Suprapubic skin (tissue), 4 donors: Measurements from ENCODE around the gene GPD2. TPM values are rescaled to one million over a fixed set of nuclear protein-coding genes. Genes with fewer than 3 reads are reported as not detected.

Experiments
- DNase-seq, 2 donors: peaks; one replicate each; pipeline ENCODE4 v3.0.0-alpha.2; 2019; ENCODE audit warnings: low spot score in 2 of 2
- H3K27ac ChIP-seq: fragments of 200-600 bp; sonication (generic); one replicate; pipeline ENCODE4 v1.5.1; 2019
- H3K27me3 ChIP-seq: fragments of 200-600 bp; sonication (generic); one replicate; pipeline ENCODE4 v1.5.1; 2019
- H3K36me3 ChIP-seq: fragments of 200-600 bp; sonication (generic); one replicate; pipeline ENCODE4 v1.5.1; 2019
- H3K4me1 ChIP-seq: fragments of 200-600 bp; sonication (generic); one replicate; pipeline ENCODE4 v1.5.1; 2019
- H3K4me3 ChIP-seq: fragments of 200-600 bp; sonication (generic); one replicate; pipeline ENCODE4 v1.5.1; 2019; ENCODE audit warnings: mild to moderate bottlenecking
- H3K9me3 ChIP-seq: fragments of 200-600 bp; sonication (generic); one replicate; pipeline ENCODE4 v1.5.1; 2019
- EP300 ChIP-seq: sonication (generic); formaldehyde crosslinking; IDR thresholded peaks from one replicate; pipeline ENCODE4 v1.6.1; 2017; ENCODE audit warnings: antibody characterized with exemption
- POLR2A ChIP-seq, 2 donors: fragments of 450-650 bp; IDR thresholded peaks; one replicate each; pipeline ENCODE4 v1.6.1; 2017; ENCODE audit warnings: antibody characterized with exemption in 2 of 2, mild to moderate bottlenecking in 2 of 2, moderate library complexity in 2 of 2
- POLR2AphosphoS5 ChIP-seq, 3 donors: sonication (generic); formaldehyde crosslinking; IDR thresholded peaks; one replicate each; pipeline ENCODE4 v1.6.1; 2017; ENCODE audit warnings: antibody characterized with exemption in 3 of 3
- WGBS: methylation state at CpG from one replicate; pipeline ENCODE4 v1.1.5; 2018; 5-methylcytosine and 5-hydroxymethylcytosine counted together
- total RNA-seq, 4 donors: library from RNA; depleted of rRNA; stranded (reverse); fragments of >200 nt; gene quantifications; one replicate each; pipeline ENCODE4 v1.1.0, GENCODE V29; 2016
- TF ChIP-seq, protein P1 (sequence below), 2 donors: fragments of 200-600 bp in 1 of 2; fragments of 450-650 bp in 1 of 2; sonication (generic) in 1 of 2; IDR thresholded peaks; one replicate each; pipeline ENCODE4 v1.5.1; 2016 to 2019; ENCODE audit warnings: antibody characterized with exemption in 2 of 2, mild to moderate bottlenecking in 1 of 2, moderate library complexity in 1 of 2

Gene GPD2
- total RNA-seq, 4 donors from 2014 or later: 34.7 to 77.5 (median 50.3) TPM

DNA sequence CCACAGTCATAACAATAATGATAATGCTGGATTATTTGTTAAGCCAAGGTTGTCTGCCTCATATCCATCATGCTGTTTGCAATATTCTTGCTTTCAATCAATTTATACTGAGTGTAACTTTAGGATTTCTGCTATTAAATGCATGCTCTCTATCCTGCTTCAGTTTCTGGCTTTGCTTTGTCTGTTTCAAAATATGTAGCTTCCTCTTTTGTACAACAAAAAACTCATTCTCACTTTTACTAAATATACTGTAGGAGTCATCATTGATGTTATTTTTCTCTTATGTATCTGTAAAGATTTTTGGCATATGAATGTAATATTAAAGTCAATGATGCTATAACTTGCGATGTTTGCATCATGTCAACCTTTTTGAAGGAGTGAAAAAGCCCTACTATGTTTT is 149.3 kb downstream of the GPD2 start:
- peaks cover 19% of the 10 kb centered on the region for H3K36me3 ChIP-seq
- H3K4me1 ChIP-seq: peaks cover 10% of the 10 kb centered on the region
- TF ChIP-seq, protein P1, sequence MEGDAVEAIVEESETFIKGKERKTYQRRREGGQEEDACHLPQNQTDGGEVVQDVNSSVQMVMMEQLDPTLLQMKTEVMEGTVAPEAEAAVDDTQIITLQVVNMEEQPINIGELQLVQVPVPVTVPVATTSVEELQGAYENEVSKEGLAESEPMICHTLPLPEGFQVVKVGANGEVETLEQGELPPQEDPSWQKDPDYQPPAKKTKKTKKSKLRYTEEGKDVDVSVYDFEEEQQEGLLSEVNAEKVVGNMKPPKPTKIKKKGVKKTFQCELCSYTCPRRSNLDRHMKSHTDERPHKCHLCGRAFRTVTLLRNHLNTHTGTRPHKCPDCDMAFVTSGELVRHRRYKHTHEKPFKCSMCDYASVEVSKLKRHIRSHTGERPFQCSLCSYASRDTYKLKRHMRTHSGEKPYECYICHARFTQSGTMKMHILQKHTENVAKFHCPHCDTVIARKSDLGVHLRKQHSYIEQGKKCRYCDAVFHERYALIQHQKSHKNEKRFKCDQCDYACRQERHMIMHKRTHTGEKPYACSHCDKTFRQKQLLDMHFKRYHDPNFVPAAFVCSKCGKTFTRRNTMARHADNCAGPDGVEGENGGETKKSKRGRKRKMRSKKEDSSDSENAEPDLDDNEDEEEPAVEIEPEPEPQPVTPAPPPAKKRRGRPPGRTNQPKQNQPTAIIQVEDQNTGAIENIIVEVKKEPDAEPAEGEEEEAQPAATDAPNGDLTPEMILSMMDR (IDR thresholded peaks at IDR 0.05): no peak
- TF ChIP-seq EP300 (no peak), POLR2A (IDR thresholded peaks at IDR 0.05) (no peak), POLR2AphosphoS5 (IDR thresholded peaks at IDR 0.05) (no peak)
- DNase-seq: no peak
- no peak overlapping the region for H3K27ac ChIP-seq
- no peaks in the 10 kb centered on the region for H3K27me3 ChIP-seq
- no peaks in the 10 kb centered on the region for H3K9me3 ChIP-seq
- H3K4me3 ChIP-seq: no peak overlapping the region
- WGBS: 96% methylated on average over 1 of the region's 1 CpG

- Histone ChIP-seq H3K4me3 (no peak overlapping the region), H3K9me3 (no peaks in the 10 kb centered on the region), H3K27ac (no peak overlapping the region), H3K27me3 (no peaks in the 10 kb centered on the region), H3K4me1 (peaks cover 10% of the 10 kb centered on the region), H3K36me3 (peaks cover 19% of the 10 kb centered on the region)
- TF ChIP-seq POLR2AphosphoS5 (IDR thresholded peaks at IDR 0.05): no peak
- no peak for DNase-seq
- 77% methylated on average over 2 of the region's 2 CpGs for WGBS
Observed at GRCh38 chr2:156586621-156587020, 150.4 kb downstream of the GPD2 start.

DNA sequence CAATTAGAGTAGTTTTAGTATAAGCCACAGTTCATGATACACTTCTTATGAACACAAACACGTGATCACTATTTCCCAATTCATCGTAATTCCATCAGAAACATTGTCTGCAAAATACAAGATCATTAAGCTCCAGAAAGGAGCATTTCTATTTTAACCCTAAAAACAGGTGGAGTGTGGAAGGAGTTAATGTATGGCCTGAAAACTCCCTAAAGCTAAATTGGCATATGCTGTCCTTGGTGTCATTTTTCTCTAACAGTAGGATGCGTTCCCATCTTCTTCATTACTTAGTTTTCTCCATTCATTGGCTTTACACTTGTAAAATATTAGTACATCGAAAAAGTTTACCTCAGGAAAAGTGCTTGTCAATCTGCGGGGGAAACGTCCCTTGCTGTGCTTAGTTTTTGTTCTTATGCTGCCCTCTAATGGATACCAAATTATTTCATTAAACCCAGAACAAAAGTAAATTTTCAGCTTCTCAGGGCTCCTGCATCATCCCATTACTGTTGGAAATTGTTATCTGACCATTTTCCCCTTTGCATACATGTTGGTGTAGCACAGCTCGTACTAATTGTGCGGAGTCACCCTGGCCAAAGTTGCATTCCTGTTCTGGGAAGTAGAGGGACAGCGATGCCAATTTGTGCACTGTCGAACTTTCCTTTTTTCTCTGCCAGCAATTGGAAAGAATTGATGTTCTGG is 153.4 kb downstream of the GPD2 start:
- no peak overlapping the region for H3K4me3 ChIP-seq
- no peak overlapping the region for H3K27ac ChIP-seq
- TF ChIP-seq, protein P1 (IDR thresholded peaks at IDR 0.05): peak in 1 of 2 donors; percentile 34
- no peak for TF ChIP-seq POLR2AphosphoS5 (IDR thresholded peaks at IDR 0.05)
- no peaks in the 10 kb centered on the region for H3K9me3 ChIP-seq
- 26% methylated on average over 10 of the region's 10 CpGs for WGBS
- no peak for DNase-seq
- H3K36me3 ChIP-seq: peaks cover 6% of the 10 kb centered on the region
- H3K27me3 ChIP-seq: no peaks in the 10 kb centered on the region
- peaks cover 10% of the 10 kb centered on the region for H3K4me1 ChIP-seq

GRCh38 chr2:156590085-156590739 is 154.0 kb downstream of the GPD2 start:
- Histone ChIP-seq H3K4me3 (no peak overlapping the region), H3K27ac (no peak overlapping the region), H3K27me3 (no peaks in the 10 kb centered on the region), H3K4me1 (peaks cover 10% of the 10 kb centered on the region), H3K9me3 (no peaks in the 10 kb centered on the region), H3K36me3 (no peaks in the 10 kb centered on the region)
- 58% methylated on average over 2 of the region's 2 CpGs for WGBS
- no peak for DNase-seq
- TF ChIP-seq EP300: no peak
- TF ChIP-seq POLR2AphosphoS5 (IDR thresholded peaks at IDR 0.05): no peak

DNA sequence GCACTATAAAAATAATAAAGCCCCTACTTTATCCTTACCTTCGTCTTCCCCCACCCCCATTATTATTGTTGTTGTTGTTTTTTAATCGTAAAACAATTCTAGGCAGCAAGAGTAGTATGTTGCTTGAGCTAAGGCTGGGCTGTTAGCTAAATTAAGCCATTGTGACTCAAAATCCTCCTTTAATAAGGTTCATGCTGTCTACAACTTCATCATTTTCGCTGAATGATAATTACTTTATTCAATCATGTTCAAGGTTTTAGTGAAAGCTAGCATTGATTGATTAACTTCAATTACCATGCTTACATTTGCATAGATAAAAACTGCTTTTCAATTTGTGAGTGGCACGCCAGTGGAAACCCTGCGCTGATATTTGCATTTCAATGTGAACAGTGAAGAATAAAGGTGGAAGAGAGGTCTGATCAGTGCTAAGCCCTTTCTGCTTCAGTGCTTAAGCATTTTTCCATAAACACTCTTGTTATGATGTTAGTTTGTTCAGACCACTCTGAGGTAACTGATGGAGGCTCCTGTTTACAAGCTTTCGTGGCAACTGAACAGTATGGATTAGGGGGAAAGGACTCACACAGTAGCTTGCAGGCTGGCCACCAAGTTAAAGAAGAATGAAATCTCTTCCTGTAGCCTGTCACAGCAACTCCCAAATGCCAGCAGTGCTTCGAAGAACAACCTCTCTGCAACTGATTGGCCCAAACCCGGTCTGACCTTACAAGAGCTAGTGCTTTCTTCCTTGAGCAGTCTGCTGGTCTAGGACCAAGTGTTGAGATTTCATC is 156.8 kb downstream of the GPD2 start:
- TF ChIP-seq POLR2A (IDR thresholded peaks at IDR 0.05) (no peak), POLR2AphosphoS5 (IDR thresholded peaks at IDR 0.05) (no peak), EP300 (no peak)
- TF ChIP-seq, protein P1 (IDR thresholded peaks at IDR 0.05): no peak
- DNase-seq: no peak
- H3K4me1 ChIP-seq: peaks cover 10% of the 10 kb centered on the region
- H3K4me3 ChIP-seq: no peak overlapping the region
- H3K27ac ChIP-seq: no peak overlapping the region
- no peaks in the 10 kb centered on the region for H3K27me3 ChIP-seq
- no peaks in the 10 kb centered on the region for H3K9me3 ChIP-seq
- H3K36me3 ChIP-seq: no peaks in the 10 kb centered on the region
- 83% methylated on average over 8 of the region's 8 CpGs for WGBS

DNA sequence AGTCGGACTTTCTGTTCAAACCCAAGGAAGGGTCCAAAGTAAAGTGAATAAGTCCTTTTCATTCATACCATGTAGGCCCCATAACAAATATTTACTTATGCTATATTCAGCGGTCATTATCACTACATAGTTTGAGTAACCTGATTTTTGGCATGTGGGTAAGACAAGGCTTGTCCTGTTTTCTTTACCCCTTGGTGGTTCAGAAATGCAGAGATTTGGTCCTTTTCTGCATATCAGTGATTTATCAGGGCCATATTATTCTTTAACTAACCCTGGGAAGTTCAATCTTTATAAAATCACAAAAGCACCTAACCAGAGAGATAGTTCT is 157.4 kb downstream of the GPD2 start:
- Histone ChIP-seq H3K27me3 (no peaks in the 10 kb centered on the region), H3K4me1 (peaks cover 10% of the 10 kb centered on the region), H3K9me3 (no peaks in the 10 kb centered on the region), H3K27ac (no peak overlapping the region), H3K4me3 (no peak overlapping the region), H3K36me3 (no peaks in the 10 kb centered on the region)
- 93% methylated on average over 2 of the region's 2 CpGs for WGBS
- TF ChIP-seq, protein P1 (IDR thresholded peaks at IDR 0.05): no peak
- TF ChIP-seq POLR2A (IDR thresholded peaks at IDR 0.05) (no peak), POLR2AphosphoS5 (IDR thresholded peaks at IDR 0.05) (no peak), EP300 (no peak)
- no peak for DNase-seq
